Embryonic facial prominence (tissue), 1 donor: ENCODE results near the gene CCDC87.
"Not testable (repeated sequence)": the region's sequence is repeated elsewhere in the genome, so short reads cannot be mapped to it uniquely, and the experiment has no call there.

Experiments used
- DNase-seq: peaks from one replicate; pipeline ENCODE4 v3.0.0-alpha.2; 2016; ENCODE audit errors: extremely low spot score

The CCDC87 gene

GRCh38 chr11:66592457-66593302 lies at the start of gene CCDC87, which contains the start of gene CCS:
CCDC87 (minus strand) TSS chr11:66593063; CDS start chr11:66593015, 48 bp downstream.
CCS (plus strand) TSS chr11:66593185; CDS start chr11:66593262, 77 bp downstream.
- DNase-seq: peak; percentile 90

GRCh38 chr11:66641834-66642233 lies 49.0 kb upstream of the CCDC87 start:
- DNase-seq: no peak

GRCh38 chr11:66639814-66640340 lies 47.0 kb upstream of the CCDC87 start:
- not testable (repeated sequence) for DNase-seq

GRCh38 chr11:66639066-66639813 lies 46.4 kb upstream of the CCDC87 start:
- DNase-seq: peak; percentile 7

GRCh38 chr11:66638177-66639065 lies 45.6 kb upstream of the CCDC87 start, which contains the start of gene RBM4:
RBM4 (plus strand) TSS chr11:66638703; CDS start chr11:66639712, 1,009 bp downstream.
- peak; percentile 100 for DNase-seq

- DNase-seq: no peak
Measured at GRCh38 chr11:66637557-66638176, 44.8 kb upstream of the CCDC87 start.

- DNase-seq: no peak
Measured at GRCh38 chr11:66636411-66636810, 43.5 kb upstream of the CCDC87 start.

- DNase-seq: no peak
Measured at GRCh38 chr11:66632952-66633351, 40.1 kb upstream of the CCDC87 start.

GRCh38 chr11:66631883-66632282 lies 39.0 kb upstream of the CCDC87 start:
- no peak for DNase-seq

- DNase-seq: no peak
Measured at GRCh38 chr11:66629356-66629755, 36.5 kb upstream of the CCDC87 start.

GRCh38 chr11:66628061-66628603 lies 35.3 kb upstream of the CCDC87 start:
- no peak for DNase-seq

GRCh38 chr11:66626926-66627325 lies 34.1 kb upstream of the CCDC87 start:
- no peak for DNase-seq

GRCh38 chr11:66626382-66626781 lies 33.5 kb upstream of the CCDC87 start:
- no peak for DNase-seq

GRCh38 chr11:66625752-66626149 lies 32.9 kb upstream of the CCDC87 start:
- DNase-seq: no peak

- DNase-seq: no peak
Measured at GRCh38 chr11:66625041-66625751, 32.3 kb upstream of the CCDC87 start.

- no peak for DNase-seq
Measured at GRCh38 chr11:66624450-66624849, 31.6 kb upstream of the CCDC87 start.

- DNase-seq: no peak
Measured at GRCh38 chr11:66619080-66619554, 26.3 kb upstream of the CCDC87 start.

- no peak for DNase-seq
Measured at GRCh38 chr11:66617155-66617834, 24.4 kb upstream of the CCDC87 start.
